ENCODE measurements around the gene FXYD7. TPM values are rescaled to one million over a fixed set of nuclear protein-coding genes. Genes with fewer than 3 reads are reported as not detected.

FXYD7 gene
- total RNA-seq, 4 donors from 2014 or later: not detected

- Histone ChIP-seq H3K4me3 (no peak overlapping the region), H3K27ac (peak overlapping the region in 1 of 4 donors; percentile 72), H3K27me3 (no peaks in the 10 kb centered on the region), H3K9me3 (peaks cover 6 to 39% (median 20%) of the 10 kb centered on the region in 3 donors), H3K36me3 (peaks cover 0 to 75% (median 13%) of the 10 kb centered on the region in 3 donors), H3K4me1 (peaks cover 11 to 42% (median 15%) of the 10 kb centered on the region in 3 donors)
- no peak for DNase-seq
- 79 to 80% methylated on average over 5 of the region's 5 CpGs for WGBS, 2 donors
- intact Hi-C loops (cut with DNase I): no loop called here
- no peak for TF ChIP-seq POLR2A (IDR thresholded peaks at IDR 0.05)
- TF ChIP-seq, protein P1, sequence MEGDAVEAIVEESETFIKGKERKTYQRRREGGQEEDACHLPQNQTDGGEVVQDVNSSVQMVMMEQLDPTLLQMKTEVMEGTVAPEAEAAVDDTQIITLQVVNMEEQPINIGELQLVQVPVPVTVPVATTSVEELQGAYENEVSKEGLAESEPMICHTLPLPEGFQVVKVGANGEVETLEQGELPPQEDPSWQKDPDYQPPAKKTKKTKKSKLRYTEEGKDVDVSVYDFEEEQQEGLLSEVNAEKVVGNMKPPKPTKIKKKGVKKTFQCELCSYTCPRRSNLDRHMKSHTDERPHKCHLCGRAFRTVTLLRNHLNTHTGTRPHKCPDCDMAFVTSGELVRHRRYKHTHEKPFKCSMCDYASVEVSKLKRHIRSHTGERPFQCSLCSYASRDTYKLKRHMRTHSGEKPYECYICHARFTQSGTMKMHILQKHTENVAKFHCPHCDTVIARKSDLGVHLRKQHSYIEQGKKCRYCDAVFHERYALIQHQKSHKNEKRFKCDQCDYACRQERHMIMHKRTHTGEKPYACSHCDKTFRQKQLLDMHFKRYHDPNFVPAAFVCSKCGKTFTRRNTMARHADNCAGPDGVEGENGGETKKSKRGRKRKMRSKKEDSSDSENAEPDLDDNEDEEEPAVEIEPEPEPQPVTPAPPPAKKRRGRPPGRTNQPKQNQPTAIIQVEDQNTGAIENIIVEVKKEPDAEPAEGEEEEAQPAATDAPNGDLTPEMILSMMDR (IDR thresholded peaks at IDR 0.05): no peak
These were observed 22.4 kb downstream of the FXYD7 start for GRCh38 chr19:35165200-35166058.

DNA sequence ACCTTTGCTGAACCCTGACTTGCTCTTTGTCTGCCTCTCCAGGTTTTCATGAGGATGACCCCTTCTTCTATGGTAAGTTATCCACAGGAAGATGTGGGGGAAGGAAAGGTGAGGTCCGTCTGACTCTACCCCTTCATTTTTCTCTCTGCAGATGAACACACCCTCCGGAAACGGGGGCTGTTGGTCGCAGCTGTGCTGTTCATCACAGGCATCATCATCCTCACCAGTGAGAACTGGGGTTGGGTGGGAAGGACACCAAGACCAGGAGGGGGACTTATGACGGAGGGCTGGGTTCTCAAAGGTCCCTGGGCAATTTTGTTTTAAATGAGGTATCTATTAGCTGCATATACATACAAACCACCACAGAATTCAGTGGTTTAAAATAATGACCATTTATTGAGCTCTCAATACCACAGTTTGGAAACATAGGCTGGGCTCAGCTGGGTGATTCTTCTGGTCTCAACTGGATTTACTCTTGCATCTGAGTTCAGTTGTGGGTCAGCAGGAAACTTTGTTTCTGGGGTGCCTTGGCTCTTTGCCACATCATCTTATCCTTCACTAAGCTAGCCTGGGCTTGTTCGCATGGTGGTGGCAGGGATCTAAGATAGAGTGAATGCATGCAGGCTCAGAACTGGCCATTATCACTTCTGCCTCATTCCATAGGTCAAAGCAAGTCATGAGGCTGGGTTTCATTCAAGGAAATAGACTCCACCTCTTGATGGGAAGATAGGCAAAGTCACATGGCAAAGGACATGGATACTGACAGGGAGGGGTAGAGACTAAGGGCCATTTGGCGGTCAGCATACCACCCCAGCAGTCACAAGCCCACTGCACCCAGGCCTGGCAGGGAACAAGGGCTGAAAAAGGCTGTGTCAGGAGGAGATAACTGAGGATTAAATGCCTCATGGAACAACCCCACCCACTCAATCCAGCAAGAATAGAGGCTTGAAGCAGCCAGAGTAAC is 23.3 kb downstream of the FXYD7 start:
- TF ChIP-seq POLR2A (IDR thresholded peaks at IDR 0.05): no peak
- TF ChIP-seq, protein P1 (IDR thresholded peaks at IDR 0.05): no peak
- peaks cover 6 to 39% (median 20%) of the 10 kb centered on the region in 3 donors for H3K9me3 ChIP-seq
- WGBS, 2 donors: 86 to 88% methylated on average over 6 of the region's 7 CpGs
- H3K36me3 ChIP-seq: peaks cover 0 to 67% (median 11%) of the 10 kb centered on the region in 3 donors
- peak overlapping the region in 3 of 4 donors; percentile 69 to 70 (median 69) for H3K27ac ChIP-seq
- peaks cover 11 to 45% (median 15%) of the 10 kb centered on the region in 3 donors for H3K4me1 ChIP-seq
- no peak overlapping the region for H3K4me3 ChIP-seq
- intact Hi-C loops (cut with DNase I): no loop called here
- no peaks in the 10 kb centered on the region for H3K27me3 ChIP-seq
- DNase-seq: no peak

DNA sequence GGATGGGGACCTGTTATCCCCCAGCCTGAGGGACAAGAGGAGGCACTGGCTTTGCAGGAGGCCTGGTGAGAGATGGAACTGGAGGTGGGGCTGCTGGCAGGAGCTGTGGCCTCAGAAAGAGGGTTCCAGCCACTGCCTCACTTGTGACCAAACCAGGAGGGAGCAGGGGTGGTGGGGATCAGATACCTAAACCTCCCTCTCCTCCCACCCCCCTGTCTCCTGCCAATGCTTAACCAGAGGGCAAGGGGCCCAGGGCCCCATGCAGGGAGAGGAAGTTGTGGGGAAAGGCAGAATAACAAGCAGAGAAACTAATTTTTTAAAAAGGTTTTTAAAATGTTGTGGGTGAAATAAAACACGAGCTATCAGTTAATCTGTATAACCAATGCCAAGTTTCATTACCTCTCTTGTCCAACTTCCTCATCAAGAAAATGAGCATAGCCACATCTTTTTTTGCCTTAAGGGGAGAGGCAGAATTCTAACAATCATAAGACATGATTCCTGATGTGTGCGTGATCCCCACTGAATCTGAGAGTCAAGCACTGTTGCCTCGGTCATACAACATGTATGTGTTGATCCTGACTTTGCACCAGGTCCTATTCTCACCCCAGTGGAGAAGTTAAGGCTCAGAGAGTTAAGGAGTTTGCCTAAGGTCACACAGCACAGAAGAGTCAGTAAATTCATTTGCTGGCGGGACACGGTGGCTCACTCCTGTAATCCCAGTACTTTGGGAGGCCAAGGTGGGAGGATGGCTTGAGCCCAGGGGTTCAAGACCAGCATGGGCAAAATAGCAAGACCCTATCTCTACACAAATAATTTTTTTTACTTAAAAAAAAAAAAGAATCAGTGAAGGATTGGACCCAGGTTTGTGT is 24.4 kb downstream of the FXYD7 start:
- peaks cover 11 to 45% (median 15%) of the 10 kb centered on the region in 3 donors for H3K4me1 ChIP-seq
- H3K36me3 ChIP-seq: peaks cover 0 to 56% (median 11%) of the 10 kb centered on the region in 3 donors
- no peak overlapping the region for H3K4me3 ChIP-seq
- 35 to 50% methylated on average over 5 of the region's 5 CpGs for WGBS, 2 donors
- H3K27me3 ChIP-seq: no peaks in the 10 kb centered on the region
- H3K27ac ChIP-seq: peak overlapping the region in 3 of 4 donors; percentile 69 to 70 (median 69)
- no peak for DNase-seq
- TF ChIP-seq, protein P1 (IDR thresholded peaks at IDR 0.05): no peak
- no peak for TF ChIP-seq POLR2A (IDR thresholded peaks at IDR 0.05)
- peaks cover 6 to 35% (median 20%) of the 10 kb centered on the region in 3 donors for H3K9me3 ChIP-seq
- intact Hi-C loops (cut with DNase I): no loop called here

- peaks cover 11 to 45% (median 15%) of the 10 kb centered on the region in 3 donors for H3K4me1 ChIP-seq
- TF ChIP-seq POLR2A (IDR thresholded peaks at IDR 0.05): no peak
- TF ChIP-seq, protein P1 (IDR thresholded peaks at IDR 0.05): peak in 1 of 6 experiments; percentile 21
- H3K27ac ChIP-seq: peak overlapping the region in 3 of 4 donors; percentile 69 to 70 (median 69)
- DNase-seq: no peak
- H3K36me3 ChIP-seq: peaks cover 0 to 49% (median 11%) of the 10 kb centered on the region in 3 donors
- no peak overlapping the region for H3K4me3 ChIP-seq
- intact Hi-C loops (cut with DNase I): no loop called here
- no peaks in the 10 kb centered on the region for H3K27me3 ChIP-seq
- peaks cover 6 to 33% (median 20%) of the 10 kb centered on the region in 3 donors for H3K9me3 ChIP-seq
- WGBS, 2 donors: 33 to 59% methylated on average over 3 of the region's 3 CpGs
These were observed 25.1 kb downstream of the FXYD7 start for GRCh38 chr19:35168196-35168595.

All from esophagus squamous epithelium (tissue), 5 donors.